ENCODE measurements around the gene CFAP299.
"Not testable (repeated sequence)": the region's sequence is repeated elsewhere in the genome, so short reads cannot be mapped to it uniquely, and the experiment has no call there.

Gene CFAP299

DNA sequence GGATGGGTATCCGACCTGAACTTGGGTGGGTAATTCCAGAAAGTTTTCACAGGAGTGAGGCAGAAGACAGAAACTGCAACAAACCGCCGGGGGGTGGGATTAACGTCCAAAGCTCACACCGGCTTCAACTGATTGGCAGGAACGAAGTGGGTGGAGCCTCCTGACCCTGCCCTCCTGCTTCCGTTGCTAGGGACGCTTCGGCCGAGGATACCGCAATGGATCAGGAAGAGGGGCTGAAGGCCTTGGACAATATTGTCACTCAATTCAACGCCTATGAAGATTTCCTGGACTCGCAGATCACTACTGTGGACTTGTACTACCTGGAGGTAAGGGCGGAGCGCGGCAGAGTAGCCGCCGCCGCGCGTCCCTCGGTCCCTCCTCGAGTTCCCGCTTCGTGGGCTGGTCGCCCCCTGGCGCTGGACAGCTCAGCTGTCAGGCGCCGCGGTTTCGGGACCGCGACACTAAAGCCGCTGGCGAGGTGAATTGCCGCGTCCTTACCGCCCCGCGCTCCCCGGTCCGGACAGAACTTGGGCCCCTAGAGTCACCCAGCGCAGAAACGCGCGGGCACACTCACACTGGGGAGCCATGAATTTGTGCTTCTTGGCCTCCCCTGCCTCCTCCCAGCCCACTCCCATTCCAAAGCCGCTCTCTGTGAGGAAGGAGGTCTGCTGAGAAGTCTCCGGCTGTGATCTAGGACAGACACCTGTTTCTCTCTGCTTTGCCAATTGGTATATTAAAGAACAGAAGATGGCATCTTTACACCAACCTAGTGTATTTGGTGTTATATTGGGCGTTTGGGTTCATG lies at the start of gene CFAP299:
Gene CFAP299, plus strand, starts transcription at position 177 of the 805 bp plus-strand sequence.
- peak; percentile 34 for DNase-seq (ENCODE audit: low read depth, low spot score)

DNA sequence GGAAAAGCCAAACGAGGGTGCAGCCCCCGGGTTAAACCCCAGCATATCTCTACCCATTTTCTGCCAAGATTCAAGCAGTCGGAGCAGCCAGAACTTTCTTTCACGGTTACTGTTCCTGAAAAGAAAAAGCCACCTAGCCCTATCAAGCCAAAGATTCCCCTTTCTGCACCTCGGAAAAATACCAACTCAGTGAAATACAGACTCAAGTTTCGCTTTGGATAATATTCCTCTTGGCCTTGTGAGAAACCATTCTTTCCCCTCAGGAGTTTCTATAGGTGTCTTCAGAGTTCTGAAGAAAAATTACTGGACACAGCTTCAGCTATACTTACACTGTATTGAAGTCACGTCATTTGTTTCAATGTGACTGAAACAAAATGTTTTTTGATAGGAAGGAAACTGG lies 49.1 kb upstream of the CFAP299 start:
- DNase-seq (ENCODE audit: low read depth, low spot score) = no peak

DNA sequence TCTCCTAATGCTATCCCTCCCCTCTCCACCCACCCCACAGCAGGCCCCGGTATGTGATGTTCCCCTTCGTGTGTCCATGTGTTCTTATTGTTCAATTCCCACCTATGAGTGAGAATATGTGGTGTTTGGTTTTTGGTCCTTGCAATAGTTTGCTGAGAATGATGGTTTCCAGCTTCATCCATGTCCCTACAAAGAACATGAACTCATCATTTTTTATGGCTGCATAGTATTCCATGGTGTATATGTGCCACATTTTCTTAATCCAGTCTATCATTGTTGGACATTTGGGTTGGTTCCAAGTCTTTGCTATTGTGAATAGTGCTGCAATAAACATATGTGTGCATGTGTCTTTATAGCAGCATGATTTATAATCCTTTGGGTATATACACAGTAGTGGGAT lies 44.9 kb upstream of the CFAP299 start:
- DNase-seq (ENCODE audit: low read depth, low spot score) = not testable (repeated sequence)

DNA sequence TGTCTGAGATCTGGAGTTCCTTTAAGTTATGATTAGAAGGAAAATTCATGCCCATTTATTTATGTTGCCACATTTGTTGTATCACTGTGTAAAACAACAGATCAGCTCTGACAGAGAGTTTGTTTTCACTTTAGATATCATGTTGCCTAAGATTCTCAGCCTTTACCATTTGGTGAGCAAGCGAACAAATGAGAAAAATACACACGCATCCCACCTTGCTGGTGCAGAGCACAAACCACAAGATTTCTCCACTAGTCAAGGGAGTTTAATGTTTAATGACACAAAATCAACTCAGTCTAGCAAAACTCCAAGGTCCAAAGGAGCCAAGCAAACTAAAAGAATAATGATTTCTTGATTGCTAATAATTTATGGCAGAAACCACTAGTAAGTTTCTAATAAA lies 41.3 kb upstream of the CFAP299 start:
- no peak for DNase-seq (ENCODE audit: low read depth, low spot score)

DNA sequence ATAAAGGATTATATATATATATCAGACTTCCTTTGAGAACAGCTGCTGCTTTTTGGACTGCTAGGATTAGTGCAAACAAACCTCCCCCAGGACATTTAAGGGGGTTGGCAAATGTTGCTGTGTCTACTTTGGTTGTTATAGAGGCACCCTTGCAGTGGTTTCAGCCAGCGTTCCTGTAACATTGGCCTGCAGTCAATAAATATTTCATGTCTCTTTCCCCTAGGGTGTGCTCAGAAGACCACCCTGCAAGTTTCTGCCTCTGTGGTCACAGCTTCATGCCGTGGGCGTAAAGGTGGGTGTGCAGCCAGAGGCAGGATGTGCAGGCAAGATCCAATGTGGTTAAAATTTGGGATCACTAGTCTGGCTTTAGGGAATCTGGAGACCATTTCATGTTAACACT lies 40.2 kb upstream of the CFAP299 start:
- no peak for DNase-seq (ENCODE audit: low read depth, low spot score)

DNA sequence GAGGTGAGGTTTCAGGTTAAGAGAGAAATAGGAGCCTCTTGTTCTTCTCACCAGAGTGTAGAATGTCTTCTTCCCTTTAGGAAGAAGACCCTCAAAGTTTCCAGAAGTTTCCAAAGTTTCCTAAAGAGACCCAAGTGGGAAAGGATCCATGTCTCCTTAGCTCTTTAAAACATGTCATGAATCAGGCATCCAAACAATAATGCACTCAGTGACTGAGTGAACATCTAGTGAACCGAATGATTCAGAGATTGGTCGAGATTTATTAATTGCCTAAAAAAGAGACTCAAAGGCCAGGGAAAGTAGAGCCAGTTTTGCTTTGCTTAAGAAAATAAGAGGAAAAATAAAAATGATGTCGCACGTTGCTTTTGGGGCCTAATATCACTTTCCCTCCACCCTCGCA lies 39.7 kb upstream of the CFAP299 start:
- no peak for DNase-seq (ENCODE audit: low read depth, low spot score)

DNA sequence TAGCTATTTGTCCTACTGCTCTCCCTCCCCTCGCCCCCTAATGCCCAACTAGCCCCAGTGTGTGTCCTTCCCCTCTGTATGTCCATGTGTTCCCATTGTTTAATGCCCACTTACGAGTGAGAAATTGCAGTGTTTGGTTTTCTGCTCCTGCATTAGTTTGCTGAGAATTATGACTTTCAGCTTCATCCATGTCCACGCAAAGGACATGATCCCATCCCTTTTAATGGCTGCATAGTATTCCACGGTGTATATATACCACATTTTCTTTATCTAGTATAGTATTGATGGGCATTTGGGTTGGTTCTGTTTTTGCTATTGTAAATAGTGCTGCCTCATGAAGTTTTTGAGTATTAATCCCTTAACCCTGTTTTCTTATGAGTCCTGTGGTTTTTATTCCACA lies 33.6 kb upstream of the CFAP299 start:
- DNase-seq (ENCODE audit: low read depth, low spot score) = no peak

DNA sequence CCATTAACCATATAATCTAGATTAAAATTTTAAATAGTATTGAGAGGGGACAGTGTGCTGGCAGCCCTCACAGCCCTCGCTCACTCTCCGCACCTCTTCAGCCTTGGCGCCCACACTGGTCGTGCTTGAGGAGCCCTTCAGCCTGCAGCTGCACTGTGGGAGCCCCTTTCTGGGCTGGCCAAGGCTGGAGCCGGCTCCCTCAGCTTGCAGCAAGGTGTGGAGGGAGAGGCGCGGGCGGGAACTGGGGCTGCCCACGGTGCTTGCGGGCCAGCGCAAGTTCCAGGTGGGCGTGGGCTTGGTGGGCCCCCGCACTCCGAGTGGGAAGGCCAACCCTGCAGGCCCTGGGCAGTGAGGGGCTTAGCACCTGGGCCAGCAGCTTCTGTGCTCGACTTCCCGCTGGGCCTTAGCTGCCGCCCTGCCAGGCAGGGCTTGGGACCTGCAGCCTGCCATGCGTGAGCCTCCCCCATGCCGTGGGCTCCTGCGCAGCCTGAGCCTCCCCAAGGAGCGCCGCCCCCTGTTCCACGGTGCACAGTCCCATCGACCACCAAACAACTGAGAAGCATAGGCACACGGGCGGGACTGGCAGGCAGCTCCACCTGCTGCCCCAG lies 32.8 kb upstream of the CFAP299 start:
- DNase-seq (ENCODE audit: low read depth, low spot score) = no peak

DNA sequence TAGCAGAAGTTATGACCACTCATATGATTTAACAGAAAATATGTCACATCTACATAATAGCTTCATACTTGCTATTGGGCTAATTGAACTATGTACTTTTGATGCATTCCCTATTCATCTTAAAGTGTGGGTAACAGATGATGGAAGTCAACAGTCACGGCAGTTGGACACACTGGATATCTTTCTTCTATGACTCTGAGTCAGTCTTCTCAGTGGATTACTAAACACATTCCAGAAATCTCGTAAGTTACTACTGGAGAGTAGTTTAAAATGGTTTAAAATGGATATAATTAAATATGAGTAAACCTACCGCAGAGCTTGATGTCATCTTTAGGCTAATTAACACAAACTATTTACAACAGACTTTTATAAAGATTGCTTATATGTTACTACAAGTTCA lies 30.1 kb upstream of the CFAP299 start:
- DNase-seq (ENCODE audit: low read depth, low spot score) = no peak

DNA sequence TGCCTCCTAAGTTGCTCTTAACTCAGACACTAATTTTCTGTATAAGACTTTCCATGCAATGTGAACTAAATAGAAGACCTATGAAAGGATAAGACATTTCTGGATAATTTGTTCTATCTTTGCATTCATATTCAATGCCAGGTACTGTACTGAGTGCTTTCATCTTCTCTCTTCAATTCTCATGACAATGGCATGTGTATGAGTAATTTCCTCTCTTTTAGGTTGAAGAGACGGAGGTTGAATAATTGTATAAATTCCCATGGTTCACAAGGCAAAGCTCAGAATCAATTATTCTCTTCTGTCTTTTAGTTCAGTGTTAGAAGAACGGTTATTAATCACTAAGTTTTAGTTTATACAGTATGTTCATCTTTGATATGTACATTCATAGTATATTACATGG lies 29.3 kb upstream of the CFAP299 start:
- no peak for DNase-seq (ENCODE audit: low read depth, low spot score)

DNA sequence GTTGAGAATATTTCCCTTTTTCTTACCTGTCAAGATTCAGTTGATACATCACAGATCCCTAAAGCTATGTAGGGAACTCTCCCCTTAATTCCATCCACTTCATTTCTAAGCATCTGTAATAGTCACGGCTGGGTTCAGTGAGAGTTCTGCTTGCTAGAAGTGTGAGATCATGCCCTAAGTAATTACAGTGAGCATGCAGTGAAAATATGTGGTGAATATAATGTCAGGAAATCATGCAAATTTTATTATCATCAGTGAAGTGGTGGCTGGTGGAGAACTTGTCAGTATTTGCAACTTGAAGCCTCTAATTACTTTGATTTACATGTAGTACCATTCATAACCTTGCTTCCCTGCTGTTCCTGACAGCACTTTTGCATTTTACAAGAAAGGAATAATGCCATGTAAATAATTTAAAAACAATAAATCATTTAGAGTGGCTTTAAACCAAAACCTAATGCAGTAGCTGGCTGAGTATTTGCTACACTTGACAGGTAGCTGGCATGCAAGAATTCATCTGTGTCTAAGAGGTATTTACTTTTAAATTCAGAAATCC lies 28.3 kb upstream of the CFAP299 start:
- DNase-seq (ENCODE audit: low read depth, low spot score) = no peak

DNA sequence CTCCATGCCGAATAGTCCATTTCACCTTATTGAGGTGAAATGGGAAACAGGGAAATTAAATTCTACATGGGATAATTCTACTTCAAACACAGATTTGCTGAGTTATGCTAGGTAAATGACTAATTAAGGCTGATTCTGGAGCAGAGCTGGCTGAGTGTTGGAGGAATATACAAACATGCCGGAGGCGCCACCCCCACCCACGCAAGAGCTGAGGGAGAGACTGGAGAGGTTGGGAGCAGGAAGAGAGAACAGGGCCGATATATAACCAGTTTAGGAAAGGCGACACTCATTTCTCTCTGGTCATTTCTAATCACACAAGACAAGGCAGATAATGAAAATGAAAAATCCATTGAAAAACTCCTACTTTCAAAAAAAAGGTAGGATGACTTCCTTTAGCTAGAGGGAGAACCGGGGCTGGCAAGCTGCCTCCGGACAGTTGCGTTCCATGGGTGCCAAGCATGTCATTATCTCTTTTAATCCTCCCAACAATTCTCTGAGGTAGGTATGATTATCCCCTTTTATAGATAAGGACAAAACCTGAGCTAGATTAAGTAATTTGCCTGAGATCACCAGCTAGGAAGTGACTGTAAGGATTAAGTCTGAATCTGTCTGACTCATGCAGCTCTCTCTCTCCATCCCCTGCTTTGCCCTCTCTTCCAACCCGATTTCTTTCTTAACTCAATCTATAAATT lies 27.6 kb upstream of the CFAP299 start:
- no peak for DNase-seq (ENCODE audit: low read depth, low spot score)

DNA sequence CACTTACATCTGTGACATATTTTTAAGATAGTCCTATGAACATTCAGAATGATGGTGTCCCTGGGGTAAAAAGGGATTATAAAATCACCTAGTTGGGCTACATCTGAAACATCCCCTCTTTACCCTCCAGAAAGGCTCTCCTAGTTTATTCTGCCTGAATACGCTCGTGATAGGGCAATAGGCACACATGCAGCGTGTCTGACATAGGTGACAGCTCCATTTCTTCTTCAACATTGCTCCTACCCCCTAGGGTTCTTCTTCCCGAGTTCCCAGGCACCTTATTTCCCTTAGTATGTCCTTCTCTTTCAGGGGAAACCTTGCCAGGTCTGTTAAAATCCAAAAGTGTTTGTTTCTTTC lies 27.1 kb upstream of the CFAP299 start:
- no peak for DNase-seq (ENCODE audit: low read depth, low spot score)

DNA sequence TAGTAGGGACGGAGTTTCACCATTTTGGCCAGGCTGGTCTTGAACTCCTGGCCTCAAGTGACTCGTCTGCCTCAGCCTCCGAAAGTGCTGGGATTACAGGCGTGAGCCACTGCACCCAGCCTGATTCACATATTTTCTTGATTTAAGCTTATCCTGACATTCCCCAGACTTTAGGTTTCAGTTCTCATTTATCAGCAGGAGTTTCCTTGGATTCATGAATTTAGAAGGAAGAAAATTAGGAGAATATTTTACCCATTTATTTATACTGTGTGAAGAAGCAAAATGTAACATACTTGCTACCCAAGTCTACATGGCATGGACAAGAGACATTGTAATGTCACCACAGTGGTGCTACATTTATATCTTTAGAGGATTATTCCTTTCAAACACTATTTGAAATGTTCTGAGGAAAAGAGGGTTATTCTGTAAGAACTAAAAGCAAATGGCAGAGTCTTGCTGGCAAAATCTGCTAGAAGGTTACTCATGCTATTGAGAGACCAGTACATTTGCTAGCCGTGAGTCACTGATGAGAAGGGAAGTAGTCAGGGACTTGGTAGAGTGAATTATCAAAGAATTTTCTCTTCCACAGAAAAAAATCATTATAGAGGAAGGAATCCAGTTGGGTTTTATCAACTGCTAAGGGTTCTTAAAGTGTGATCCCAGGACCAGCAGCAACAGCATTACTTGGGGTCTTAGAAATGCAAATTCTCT lies 26.1 kb upstream of the CFAP299 start:
- DNase-seq (ENCODE audit: low read depth, low spot score) = no peak

DNA sequence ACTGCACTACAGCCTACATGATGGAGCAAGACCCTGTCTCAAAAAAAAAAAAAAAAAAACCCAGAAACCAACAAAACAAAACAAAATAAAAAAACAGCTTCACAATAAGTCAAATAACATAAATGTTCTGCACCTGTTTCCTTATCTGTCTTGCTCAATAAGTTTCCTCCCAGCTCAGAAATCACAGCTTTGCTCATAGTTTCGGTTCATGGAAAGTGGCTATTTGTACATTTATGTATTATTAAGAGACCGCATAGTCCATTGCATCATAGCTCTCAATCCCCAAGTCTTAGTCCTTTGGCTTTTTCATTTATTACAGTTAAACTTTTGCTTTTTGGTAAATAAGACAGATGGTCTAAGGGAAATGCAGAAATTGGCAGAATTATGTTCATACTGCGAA lies 24.4 kb upstream of the CFAP299 start:
- DNase-seq (ENCODE audit: low read depth, low spot score) = no peak

DNA sequence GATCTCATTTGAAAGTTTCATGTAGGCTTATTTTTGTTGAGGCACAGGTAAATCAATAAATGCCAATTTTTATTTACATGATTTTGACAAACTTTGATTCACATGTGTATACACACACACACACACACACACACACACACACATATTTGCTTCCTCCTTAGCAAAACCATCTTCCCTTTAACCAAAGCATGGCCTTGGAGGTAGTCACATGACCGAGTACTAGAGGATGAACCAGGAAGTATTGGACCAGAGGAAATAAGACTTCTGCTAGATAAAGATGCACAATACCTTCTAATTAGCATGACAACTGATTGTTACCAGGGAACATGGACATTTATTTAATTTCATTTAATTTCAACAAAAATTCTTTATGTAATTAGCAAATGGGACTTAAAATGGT lies 23.4 kb upstream of the CFAP299 start:
- DNase-seq (ENCODE audit: low read depth, low spot score) = no peak

DNA sequence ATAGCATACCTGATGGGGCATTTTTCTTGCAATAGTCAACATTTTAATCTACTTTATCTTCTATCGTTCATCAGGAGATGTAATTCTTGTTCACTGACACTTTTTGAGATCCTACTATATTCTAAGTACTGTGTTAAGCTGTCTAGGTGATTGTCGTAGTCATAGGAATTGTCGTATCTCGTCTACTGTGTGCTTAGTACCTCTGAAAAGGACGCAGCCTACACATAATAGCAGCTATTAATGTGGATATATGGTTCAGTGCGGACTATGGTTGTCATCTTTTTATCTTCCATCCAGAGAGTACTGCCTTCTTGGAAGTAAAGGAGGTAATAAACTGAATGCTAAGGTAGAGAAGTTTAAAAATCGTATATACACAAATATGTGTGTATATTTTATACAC lies 21.9 kb upstream of the CFAP299 start:
- DNase-seq (ENCODE audit: low read depth, low spot score) = no peak

DNA sequence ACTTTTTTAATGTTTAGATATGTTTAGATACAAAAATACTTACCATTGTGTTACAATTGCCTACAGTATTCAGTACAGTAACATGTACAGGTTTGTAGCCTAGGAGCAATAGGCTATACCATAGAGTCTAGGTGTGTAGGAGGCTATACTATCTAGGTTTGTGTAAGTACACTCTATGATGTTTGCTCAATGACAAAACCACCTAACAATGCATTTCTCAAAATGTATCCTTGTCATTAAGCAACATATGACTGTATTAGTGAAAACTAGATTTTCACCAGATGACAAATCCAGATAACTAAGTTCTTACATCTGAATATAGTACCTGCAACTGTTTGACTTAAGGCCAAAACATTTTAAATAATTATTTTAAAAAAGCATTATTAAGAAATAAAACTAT lies 19.7 kb upstream of the CFAP299 start:
- DNase-seq (ENCODE audit: low read depth, low spot score) = not testable (repeated sequence)

DNA sequence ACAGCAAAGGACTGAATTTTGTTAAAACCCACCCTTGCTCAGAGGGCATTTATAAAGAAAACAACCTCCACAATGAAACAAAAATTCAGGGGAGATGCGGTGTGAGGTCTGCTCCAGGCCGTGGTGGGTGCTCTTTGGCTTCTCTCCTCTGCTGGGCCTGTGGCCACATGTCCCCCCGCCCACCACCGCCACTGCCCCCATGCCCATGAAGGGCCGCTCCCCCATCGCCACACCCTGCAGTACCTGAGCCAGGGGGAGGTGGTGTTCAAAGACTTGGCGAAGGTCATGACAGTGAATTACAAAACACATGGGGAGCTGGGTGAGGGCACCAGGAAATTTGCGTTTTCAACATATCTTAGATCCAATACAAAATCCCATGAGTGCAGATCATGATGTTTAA lies 14.2 kb upstream of the CFAP299 start:
- DNase-seq (ENCODE audit: low read depth, low spot score) = no peak

DNA sequence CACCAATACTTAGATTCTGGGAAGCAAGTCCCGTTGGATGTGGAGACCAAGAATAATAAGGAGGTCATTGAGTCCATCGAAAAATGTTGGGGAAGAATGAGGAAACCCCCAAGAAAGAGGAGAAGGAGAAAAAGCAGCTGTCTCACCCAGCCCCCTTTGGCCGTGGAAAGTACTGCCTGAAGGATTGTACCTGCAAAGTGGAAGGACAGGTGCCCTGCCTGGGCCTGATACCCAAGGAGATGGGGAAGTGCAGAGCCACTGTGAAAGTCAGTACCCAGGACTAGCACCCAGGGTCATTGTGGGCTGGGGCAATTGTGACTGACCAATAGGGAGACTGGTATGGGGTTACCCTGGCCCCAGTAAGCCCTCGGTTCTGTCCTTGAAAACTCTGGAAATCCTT lies 13.8 kb upstream of the CFAP299 start:
- DNase-seq (ENCODE audit: low read depth, low spot score) = no peak

DNA sequence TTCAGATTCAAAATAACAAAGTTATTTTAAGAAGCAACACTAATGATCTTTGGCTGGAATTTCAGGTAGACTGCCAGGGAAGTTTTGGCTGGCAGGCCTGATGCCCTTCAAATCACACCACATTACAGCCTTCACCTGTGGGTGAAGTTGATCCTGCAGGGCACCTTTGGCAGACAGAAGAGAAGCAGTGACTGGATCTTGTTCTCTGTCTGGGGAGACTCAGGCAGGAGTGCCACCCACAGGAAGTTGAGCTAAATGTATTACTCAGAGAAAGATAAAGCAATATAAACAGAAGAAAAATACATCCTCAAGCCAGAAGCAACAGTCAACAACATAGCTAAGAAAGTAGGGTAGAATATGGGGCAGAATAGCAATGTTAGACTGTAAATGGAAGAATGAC lies 12.8 kb upstream of the CFAP299 start:
- DNase-seq (ENCODE audit: low read depth, low spot score) = no peak

DNA sequence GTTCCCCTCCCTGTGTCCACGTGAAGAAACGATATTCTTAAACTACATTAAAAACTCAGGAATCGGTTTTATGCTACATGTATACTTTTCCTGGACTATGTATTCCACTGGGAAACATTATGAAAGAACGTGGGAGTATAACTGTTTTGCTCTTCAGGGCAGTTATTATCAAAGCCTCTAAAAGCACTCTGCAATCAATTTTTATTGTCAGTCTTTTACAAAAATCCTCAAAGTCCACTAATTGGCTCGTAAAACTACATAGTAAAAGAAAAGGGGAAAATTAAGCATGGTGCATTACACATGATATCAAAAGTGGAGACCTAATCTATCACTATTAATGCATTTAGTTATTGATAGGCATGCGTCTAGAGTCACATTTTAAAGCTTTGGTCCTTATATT lies 11.4 kb upstream of the CFAP299 start:
- DNase-seq (ENCODE audit: low read depth, low spot score) = no peak
